GM23338 (cell line): Measurements from ENCODE around the gene SCAMP1. TPM values are rescaled to one million over a fixed set of nuclear protein-coding genes. Genes with fewer than 3 reads are reported as not detected.
A peak's percentile ranks its signal among the peaks of the same experiment; 100 is the strongest.

Experiments
- ATAC-seq: fragments of 200-7000 bp; cut with Tn5 transposase; 3 replicates; pipeline ENCODE4 v1.9.1; 2020
- DNase-seq: peaks from one replicate; pipeline ENCODE4 v3.0.0-alpha.2; 2015; ENCODE audit warnings: low spot score
- H2AFZ ChIP-seq: fragments of 200-600 bp; sonication (generic); 2 replicates; pipeline ENCODE4 v1.8.0; 2016; ENCODE audit warnings: antibody characterized with exemption, mild to moderate bottlenecking, moderate library complexity
- H3F3A ChIP-seq: fragments of 200-600 bp; sonication (generic); replicated peaks from 2 replicates; pipeline ENCODE4 v1.8.0; 2017; ENCODE audit warnings: antibody characterized with exemption, mixed run types, low read depth
- H3K27ac ChIP-seq: fragments of 200-600 bp; sonication (generic); 2 replicates; pipeline ENCODE4 v1.6.1; 2016; ENCODE audit warnings: low read depth
- H3K27me3 ChIP-seq: fragments of 200-600 bp; sonication (generic); 2 replicates; pipeline ENCODE4 v1.8.0; 2016; ENCODE audit warnings: mild to moderate bottlenecking, mixed run types, moderate library complexity; ENCODE audit not compliant: insufficient read depth
- H3K36me3 ChIP-seq: fragments of 200-600 bp; sonication (generic); 2 replicates; pipeline ENCODE4 v1.8.0; 2016; ENCODE audit warnings: mild to moderate bottlenecking; ENCODE audit not compliant: insufficient read depth
- H3K4me1 ChIP-seq: fragments of 200-600 bp; sonication (generic); 2 replicates; pipeline ENCODE4 v1.8.0; 2016; ENCODE audit warnings: mild to moderate bottlenecking, moderate library complexity; ENCODE audit not compliant: insufficient read depth
- H3K4me2 ChIP-seq: fragments of 200-600 bp; sonication (generic); 2 replicates; pipeline ENCODE4 v1.7.1; 2017; ENCODE audit warnings: mixed run types
- H3K4me3 ChIP-seq: fragments of 200-600 bp; sonication (generic); 2 replicates; pipeline ENCODE4 v1.6.1; 2016; ENCODE audit warnings: mixed run types
- H3K79me2 ChIP-seq: fragments of 200-600 bp; sonication (generic); replicated peaks from 2 replicates; pipeline ENCODE4 v1.8.0; 2017; ENCODE audit warnings: mild to moderate bottlenecking; ENCODE audit not compliant: insufficient read depth
- H3K9me2 ChIP-seq: fragments of 200-600 bp; sonication (generic); 2 replicates; pipeline ENCODE4 v1.8.0; 2017; ENCODE audit not compliant: insufficient read depth
- H4K20me1 ChIP-seq: fragments of 200-600 bp; sonication (generic); replicated peaks from 2 replicates; pipeline ENCODE4 v1.8.0; 2017; ENCODE audit warnings: mild to moderate bottlenecking; ENCODE audit not compliant: insufficient read depth
- H3K27ac Mint-ChIP-seq: 2 replicates; pipeline ENCODE4 v1.8.0; 2020; ENCODE audit warnings: inconsistent platforms, mild to moderate bottlenecking, moderate library complexity, mixed read lengths
- H3K27me3 Mint-ChIP-seq: 3 replicates; pipeline ENCODE4 v1.8.0; 2022; ENCODE audit warnings: low read depth, mild to moderate bottlenecking, moderate library complexity, mixed read lengths, inconsistent platforms; ENCODE audit not compliant: insufficient read depth, poor library complexity
- H3K36me3 Mint-ChIP-seq: 3 replicates; pipeline ENCODE4 v1.8.0; 2021; ENCODE audit warnings: low read depth, mild to moderate bottlenecking, inconsistent platforms, moderate library complexity, mixed read lengths
- H3K4me1 Mint-ChIP-seq: 3 replicates; pipeline ENCODE4 v1.8.0; 2020; ENCODE audit warnings: mild to moderate bottlenecking, inconsistent platforms, mixed read lengths
- H3K4me3 Mint-ChIP-seq: 3 replicates; pipeline ENCODE4 v1.8.0; 2021; ENCODE audit warnings: moderate library complexity, mild to moderate bottlenecking, inconsistent platforms, mixed read lengths
- H3K9me3 Mint-ChIP-seq: 3 replicates; pipeline ENCODE4 v1.8.0; 2020; ENCODE audit warnings: moderate library complexity, mild to moderate bottlenecking, inconsistent platforms, mixed read lengths
- CTCF ChIP-seq, 2 experiments: fragments of 200-600 bp in 1 of 2; sonication (generic) in 1 of 2; conservative IDR thresholded peaks; 2 replicates each; pipeline versions ENCODE4 v1.5.1 to v1.6.1; 2016 to 2017; ENCODE audit warnings: antibody characterized with exemption in 2 of 2, low read depth in 2 of 2, mild to moderate bottlenecking in 2 of 2, moderate library complexity in 1 of 2
- EZH2 ChIP-seq: fragments of 200-600 bp; sonication (generic); IDR thresholded peaks from one replicate; pipeline ENCODE4 v1.8.0; 2017; ENCODE audit warnings: antibody characterized with exemption, mild to moderate bottlenecking, low read depth; ENCODE audit not compliant: unreplicated experiment
- EZH2phosphoT487 ChIP-seq: fragments of 200-600 bp; sonication (generic); IDR thresholded peaks from one replicate; pipeline ENCODE4 v1.8.1; 2018; ENCODE audit warnings: antibody characterized with exemption; ENCODE audit not compliant: unreplicated experiment
- JUNB ChIP-seq: IDR thresholded peaks from one replicate; pipeline ENCODE4 v1.6.1; 2016; ENCODE audit warnings: antibody characterized with exemption; ENCODE audit not compliant: unreplicated experiment
- NANOG ChIP-seq: IDR thresholded peaks from 2 replicates; pipeline ENCODE4 v1.6.1; 2016; ENCODE audit warnings: antibody characterized with exemption, borderline replicate concordance
- POLR2AphosphoS5 ChIP-seq: IDR thresholded peaks from 2 replicates; pipeline ENCODE4 v1.6.1; 2016; ENCODE audit warnings: antibody characterized with exemption, low read depth
- STAT1 ChIP-seq: IDR thresholded peaks from one replicate; pipeline ENCODE4 v1.6.1; 2016; ENCODE audit warnings: antibody characterized with exemption; ENCODE audit not compliant: unreplicated experiment
- ZNF114 ChIP-seq: fragments of 250-450 bp; sonication (Bioruptor Pico); IDR thresholded peaks from 2 replicates; pipeline ENCODE4 v1.5.0; 2020; ENCODE audit warnings: mild to moderate bottlenecking, moderate library complexity
- ZNF331 ChIP-seq: fragments of 250-450 bp; sonication (Bioruptor Pico); IDR thresholded peaks from 2 replicates; pipeline ENCODE4 v1.5.0; 2020; ENCODE audit warnings: low read depth, mild to moderate bottlenecking, moderate library complexity
- ZNF462 ChIP-seq: fragments of 250-450 bp; sonication (Bioruptor Pico); IDR thresholded peaks from 2 replicates; pipeline ENCODE4 v1.5.0; 2020; ENCODE audit warnings: mild to moderate bottlenecking, moderate library complexity
- polyA plus RNA-seq: library from polyadenylated mRNA; unstranded; fragments of >200 nt; fragmentation: Nextera tagmentation; extraction: Ambion mirVana; gene quantifications from 2 replicates; pipeline ENCODE4 v1.2.1, GENCODE V29; 2016
- total RNA-seq: library from RNA; depleted of rRNA; stranded (reverse); fragments of >200 nt; shearing (Covaris generic); gene quantifications from 2 replicates; pipeline ENCODE4 v1.2.3, GENCODE V29; 2014
- TF ChIP-seq, protein P1 (sequence below): IDR thresholded peaks from 2 replicates; pipeline ENCODE4 v1.6.1; 2016; ENCODE audit warnings: antibody characterized with exemption

Gene SCAMP1
- total and polyA plus RNA-seq, 2 experiments from 2014 or later = 26.8 to 53.9 TPM

GRCh38 chr5:78317515-78317914 is 42.9 kb upstream of the SCAMP1 start:
- Histone ChIP-seq H3K27ac (no peak overlapping the region), H3K4me3 (no peak overlapping the region), H4K20me1 (no peaks in the 10 kb centered on the region), H3K36me3 (no peaks in the 10 kb centered on the region), H3K79me2 (no peaks in the 10 kb centered on the region), H3F3A (no peaks in the 10 kb centered on the region), H3K4me1 (peaks cover 12% of the 10 kb centered on the region), H3K9me2 (no peaks in the 10 kb centered on the region), H3K4me2 (no peak overlapping the region), H3K27me3 (no peaks in the 10 kb centered on the region), H2AFZ (peak overlapping the region; percentile 83; the same call in 1 of the 2 replicates)
- peaks cover 17% of the 10 kb centered on the region for H3K4me1 Mint-ChIP-seq
- H3K36me3 Mint-ChIP-seq = no peaks in the 10 kb centered on the region
- DNase-seq (no peak), ATAC-seq (no peak)
- H3K27me3 Mint-ChIP-seq = no peaks in the 10 kb centered on the region
- TF ChIP-seq NANOG (no peak), EZH2phosphoT487 (no peak), EZH2 (no peak), ZNF331 (CRISPR knock-in tag) (no peak), POLR2AphosphoS5 (no peak), STAT1 (no peak)
- TF ChIP-seq, protein P1, sequence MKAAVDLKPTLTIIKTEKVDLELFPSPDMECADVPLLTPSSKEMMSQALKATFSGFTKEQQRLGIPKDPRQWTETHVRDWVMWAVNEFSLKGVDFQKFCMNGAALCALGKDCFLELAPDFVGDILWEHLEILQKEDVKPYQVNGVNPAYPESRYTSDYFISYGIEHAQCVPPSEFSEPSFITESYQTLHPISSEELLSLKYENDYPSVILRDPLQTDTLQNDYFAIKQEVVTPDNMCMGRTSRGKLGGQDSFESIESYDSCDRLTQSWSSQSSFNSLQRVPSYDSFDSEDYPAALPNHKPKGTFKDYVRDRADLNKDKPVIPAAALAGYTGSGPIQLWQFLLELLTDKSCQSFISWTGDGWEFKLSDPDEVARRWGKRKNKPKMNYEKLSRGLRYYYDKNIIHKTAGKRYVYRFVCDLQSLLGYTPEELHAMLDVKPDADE = no peak
- no peak overlapping the region for H3K27ac Mint-ChIP-seq
- H3K9me3 Mint-ChIP-seq = no peaks in the 10 kb centered on the region
- no peak overlapping the region for H3K4me3 Mint-ChIP-seq

DNA sequence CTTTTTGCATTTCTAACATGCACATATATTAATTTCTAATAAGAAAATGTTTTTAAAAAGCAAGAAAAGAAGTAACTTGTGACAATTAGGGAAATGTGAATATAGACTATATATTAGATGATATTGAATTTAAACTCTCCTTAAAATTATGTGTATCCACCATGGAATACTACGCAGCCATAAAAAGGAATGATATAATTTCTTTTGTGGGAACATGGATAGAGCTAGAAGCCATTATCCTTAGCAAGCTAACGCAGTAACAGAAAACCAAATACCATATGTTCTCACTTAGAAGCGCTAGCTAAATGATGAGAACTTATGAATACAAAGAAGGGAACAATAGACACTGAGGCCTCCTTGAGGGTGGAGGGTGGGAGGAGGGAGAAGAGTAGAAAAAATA is 42.1 kb upstream of the SCAMP1 start:
- no peaks in the 10 kb centered on the region for H3K79me2 ChIP-seq
- Mint-ChIP-seq H3K4me1 (peaks cover 17% of the 10 kb centered on the region), H3K9me3 (no peaks in the 10 kb centered on the region), H3K36me3 (no peaks in the 10 kb centered on the region), H3K27me3 (no peaks in the 10 kb centered on the region), H3K4me3 (no peak overlapping the region), H3K27ac (no peak overlapping the region)
- DNase-seq = no peak
- H4K20me1 ChIP-seq = no peaks in the 10 kb centered on the region
- H3K27ac ChIP-seq = no peak overlapping the region
- no peak for ATAC-seq
- no peaks in the 10 kb centered on the region for H3K36me3 ChIP-seq
- no peak overlapping the region for H3K4me3 ChIP-seq
- H3K27me3 ChIP-seq = no peaks in the 10 kb centered on the region
- no peak overlapping the region for H2AFZ ChIP-seq
- H3K4me2 ChIP-seq = no peak overlapping the region
- peaks cover 12% of the 10 kb centered on the region for H3K4me1 ChIP-seq
- no peaks in the 10 kb centered on the region for H3F3A ChIP-seq
- no peaks in the 10 kb centered on the region for H3K9me2 ChIP-seq
- TF ChIP-seq JUNB = no peak
- no peak for TF ChIP-seq EZH2phosphoT487
- no peak for TF ChIP-seq EZH2
- TF ChIP-seq ZNF331 (CRISPR knock-in tag) = no peak
- no peak for TF ChIP-seq CTCF (conservative IDR thresholded peaks at IDR 0.05; ENCODE audit: low read depth in 2 of 2)
- TF ChIP-seq, protein P1 = no peak
- no peak for TF ChIP-seq ZNF462 (CRISPR knock-in tag)
- TF ChIP-seq STAT1 = no peak
- TF ChIP-seq ZNF114 (CRISPR knock-in tag) = no peak
